ENCODE results near the gene DSG2.

Gene DSG2

GRCh38 chr18:31554776-31555175 is 56.8 kb downstream of the DSG2 start:
- Histone ChIP-seq H3K27ac (replicated peaks) (no peak overlapping the region), H3K27me3 (ENCODE audit: insufficient read depth, poor library complexity, severe bottlenecking) (peaks cover 3% of the 10 kb centered on the region), H3K4me3 (replicated peaks; ENCODE audit: insufficient read depth, low read length) (no peak overlapping the region)
- no peak for TF ChIP-seq POLR2AphosphoS5 (IDR thresholded peaks at IDR 0.05; ENCODE audit: low read depth)
- TF ChIP-seq, protein P1, sequence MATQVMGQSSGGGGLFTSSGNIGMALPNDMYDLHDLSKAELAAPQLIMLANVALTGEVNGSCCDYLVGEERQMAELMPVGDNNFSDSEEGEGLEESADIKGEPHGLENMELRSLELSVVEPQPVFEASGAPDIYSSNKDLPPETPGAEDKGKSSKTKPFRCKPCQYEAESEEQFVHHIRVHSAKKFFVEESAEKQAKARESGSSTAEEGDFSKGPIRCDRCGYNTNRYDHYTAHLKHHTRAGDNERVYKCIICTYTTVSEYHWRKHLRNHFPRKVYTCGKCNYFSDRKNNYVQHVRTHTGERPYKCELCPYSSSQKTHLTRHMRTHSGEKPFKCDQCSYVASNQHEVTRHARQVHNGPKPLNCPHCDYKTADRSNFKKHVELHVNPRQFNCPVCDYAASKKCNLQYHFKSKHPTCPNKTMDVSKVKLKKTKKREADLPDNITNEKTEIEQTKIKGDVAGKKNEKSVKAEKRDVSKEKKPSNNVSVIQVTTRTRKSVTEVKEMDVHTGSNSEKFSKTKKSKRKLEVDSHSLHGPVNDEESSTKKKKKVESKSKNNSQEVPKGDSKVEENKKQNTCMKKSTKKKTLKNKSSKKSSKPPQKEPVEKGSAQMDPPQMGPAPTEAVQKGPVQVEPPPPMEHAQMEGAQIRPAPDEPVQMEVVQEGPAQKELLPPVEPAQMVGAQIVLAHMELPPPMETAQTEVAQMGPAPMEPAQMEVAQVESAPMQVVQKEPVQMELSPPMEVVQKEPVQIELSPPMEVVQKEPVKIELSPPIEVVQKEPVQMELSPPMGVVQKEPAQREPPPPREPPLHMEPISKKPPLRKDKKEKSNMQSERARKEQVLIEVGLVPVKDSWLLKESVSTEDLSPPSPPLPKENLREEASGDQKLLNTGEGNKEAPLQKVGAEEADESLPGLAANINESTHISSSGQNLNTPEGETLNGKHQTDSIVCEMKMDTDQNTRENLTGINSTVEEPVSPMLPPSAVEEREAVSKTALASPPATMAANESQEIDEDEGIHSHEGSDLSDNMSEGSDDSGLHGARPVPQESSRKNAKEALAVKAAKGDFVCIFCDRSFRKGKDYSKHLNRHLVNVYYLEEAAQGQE (IDR thresholded peaks at IDR 0.05; ENCODE audit: insufficient replicate concordance, low read depth) = no peak
- TF ChIP-seq SPI1 (IDR thresholded peaks at IDR 0.05; ENCODE audit: borderline replicate concordance, low read depth) = no peak
- TF ChIP-seq GABPA (IDR thresholded peaks at IDR 0.05; ENCODE audit: low read depth) = no peak
- TF ChIP-seq, protein P2, sequence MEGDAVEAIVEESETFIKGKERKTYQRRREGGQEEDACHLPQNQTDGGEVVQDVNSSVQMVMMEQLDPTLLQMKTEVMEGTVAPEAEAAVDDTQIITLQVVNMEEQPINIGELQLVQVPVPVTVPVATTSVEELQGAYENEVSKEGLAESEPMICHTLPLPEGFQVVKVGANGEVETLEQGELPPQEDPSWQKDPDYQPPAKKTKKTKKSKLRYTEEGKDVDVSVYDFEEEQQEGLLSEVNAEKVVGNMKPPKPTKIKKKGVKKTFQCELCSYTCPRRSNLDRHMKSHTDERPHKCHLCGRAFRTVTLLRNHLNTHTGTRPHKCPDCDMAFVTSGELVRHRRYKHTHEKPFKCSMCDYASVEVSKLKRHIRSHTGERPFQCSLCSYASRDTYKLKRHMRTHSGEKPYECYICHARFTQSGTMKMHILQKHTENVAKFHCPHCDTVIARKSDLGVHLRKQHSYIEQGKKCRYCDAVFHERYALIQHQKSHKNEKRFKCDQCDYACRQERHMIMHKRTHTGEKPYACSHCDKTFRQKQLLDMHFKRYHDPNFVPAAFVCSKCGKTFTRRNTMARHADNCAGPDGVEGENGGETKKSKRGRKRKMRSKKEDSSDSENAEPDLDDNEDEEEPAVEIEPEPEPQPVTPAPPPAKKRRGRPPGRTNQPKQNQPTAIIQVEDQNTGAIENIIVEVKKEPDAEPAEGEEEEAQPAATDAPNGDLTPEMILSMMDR (IDR thresholded peaks at IDR 0.05; ENCODE audit: insufficient read depth, low read length) = no peak
- DNase-seq (ENCODE audit: low read depth in 1 of 2, low spot score in 1 of 2) = no peak

DNA sequence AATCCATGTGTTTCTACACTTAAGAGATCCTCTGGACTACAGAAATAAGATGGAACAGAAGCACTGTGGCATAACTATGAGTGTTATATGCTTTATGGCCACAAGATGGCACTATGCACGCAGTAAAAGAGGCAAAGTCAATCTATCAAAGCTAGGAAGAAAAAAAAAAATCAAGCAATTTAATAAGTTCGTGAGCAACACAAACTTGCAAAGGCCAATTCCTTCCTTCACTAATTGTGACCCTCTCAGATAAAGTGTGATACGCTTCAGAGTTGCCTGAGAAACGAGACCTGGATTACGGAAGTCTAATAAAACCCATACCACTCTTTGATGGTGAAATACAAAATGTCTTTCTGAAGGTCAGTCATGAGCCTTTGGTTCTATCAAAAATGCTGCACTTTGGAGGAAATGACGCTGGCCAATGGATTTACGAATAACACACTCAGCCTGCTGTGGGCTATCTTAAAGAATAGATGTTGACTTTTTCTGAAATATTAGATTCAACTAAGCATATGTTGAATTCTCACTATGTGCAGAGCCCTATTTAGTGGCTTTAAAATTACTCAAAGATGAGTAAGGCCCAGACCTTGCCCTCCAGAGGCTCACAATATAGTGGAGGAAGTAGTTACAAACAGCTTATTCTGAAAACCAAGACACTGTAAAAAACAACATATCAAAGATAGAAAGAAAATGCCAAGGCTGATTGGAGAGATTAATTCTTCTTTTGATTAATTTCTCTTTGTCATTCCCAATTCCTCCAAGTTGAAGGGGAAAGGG is 58.2 kb downstream of the DSG2 start:
- TF ChIP-seq, protein P1 (IDR thresholded peaks at IDR 0.05; ENCODE audit: insufficient replicate concordance, low read depth) = no peak
- TF ChIP-seq, protein P2 (IDR thresholded peaks at IDR 0.05; ENCODE audit: insufficient read depth, low read length) = peak; percentile 72
- H3K27ac ChIP-seq (replicated peaks) = no peak overlapping the region

GRCh38 chr18:31557446-31557845 is 59.5 kb downstream of the DSG2 start:
- TF ChIP-seq GABPA (IDR thresholded peaks at IDR 0.05; ENCODE audit: low read depth) (no peak), SPI1 (IDR thresholded peaks at IDR 0.05; ENCODE audit: borderline replicate concordance, low read depth) (no peak), POLR2AphosphoS5 (IDR thresholded peaks at IDR 0.05; ENCODE audit: low read depth) (no peak)
- TF ChIP-seq, protein P2 (IDR thresholded peaks at IDR 0.05; ENCODE audit: insufficient read depth, low read length) = no peak
- DNase-seq (ENCODE audit: low read depth in 1 of 2, low spot score in 1 of 2) = no peak
- Histone ChIP-seq H3K27me3 (ENCODE audit: insufficient read depth, poor library complexity, severe bottlenecking) (peaks cover 3% of the 10 kb centered on the region), H3K27ac (replicated peaks) (no peak overlapping the region), H3K4me3 (replicated peaks; ENCODE audit: insufficient read depth, low read length) (no peak overlapping the region)

More for the DNA sequence above, 58.2 kb downstream of the DSG2 start:
- peak; percentile 27 to 58 for DNase-seq (ENCODE audit: low read depth in 1 of 2, low spot score in 1 of 2)
- H3K27me3 ChIP-seq (ENCODE audit: insufficient read depth, poor library complexity, severe bottlenecking) = peaks cover 3% of the 10 kb centered on the region
- H3K4me3 ChIP-seq (replicated peaks; ENCODE audit: insufficient read depth, low read length) = no peak overlapping the region

DNA sequence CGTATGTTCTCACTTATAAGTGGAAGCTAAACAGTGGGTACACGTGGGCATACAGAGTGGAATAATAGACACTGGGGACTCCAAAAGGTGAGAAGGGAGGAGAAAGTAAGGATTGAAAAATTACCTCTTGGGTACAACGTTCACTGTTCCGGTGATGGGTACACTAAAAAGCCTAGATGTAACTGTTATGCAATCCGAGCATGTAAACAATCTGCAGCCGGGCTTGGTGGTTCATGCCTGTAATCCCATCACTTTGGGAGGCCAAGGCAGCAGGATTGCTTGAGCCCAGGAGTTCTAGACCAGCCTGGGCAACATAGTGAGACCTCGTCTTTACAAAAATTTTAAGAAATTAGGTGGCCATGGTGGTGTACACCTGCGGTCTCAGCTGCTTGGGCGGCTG is 60.6 kb downstream of the DSG2 start:
- Histone ChIP-seq H3K27ac (replicated peaks) (no peak overlapping the region), H3K27me3 (ENCODE audit: insufficient read depth, poor library complexity, severe bottlenecking) (peaks cover 3% of the 10 kb centered on the region), H3K4me3 (replicated peaks; ENCODE audit: insufficient read depth, low read length) (no peak overlapping the region)
- no peak for DNase-seq (ENCODE audit: low read depth in 1 of 2, low spot score in 1 of 2)
- TF ChIP-seq, protein P1 (IDR thresholded peaks at IDR 0.05; ENCODE audit: insufficient replicate concordance, low read depth) = no peak
- no peak for TF ChIP-seq GABPA (IDR thresholded peaks at IDR 0.05; ENCODE audit: low read depth)
- TF ChIP-seq, protein P2 (IDR thresholded peaks at IDR 0.05; ENCODE audit: insufficient read depth, low read length) = no peak
